Rectal smooth muscle tissue (tissue), 1 donor: ENCODE results near the gene TMEM115.

Source experiments
- H3K27ac ChIP-seq: one replicate; pipeline ENCODE4 v1.7.0; 2013; ENCODE audit warnings: low read depth, low read length, inconsistent platforms
- H3K27me3 ChIP-seq: one replicate; pipeline ENCODE4 v1.7.0; 2013; ENCODE audit warnings: low read length; ENCODE audit not compliant: control insufficient read depth, insufficient read depth
- H3K36me3 ChIP-seq: one replicate; pipeline ENCODE4 v1.7.0; 2013; ENCODE audit warnings: low read length; ENCODE audit not compliant: control insufficient read depth, insufficient read depth
- H3K4me1 ChIP-seq: one replicate; pipeline ENCODE4 v1.7.0; 2013; ENCODE audit warnings: low read length; ENCODE audit not compliant: control insufficient read depth, insufficient read depth
- H3K4me3 ChIP-seq: one replicate; pipeline ENCODE4 v1.7.0; 2013; ENCODE audit warnings: low read length
- H3K9ac ChIP-seq: one replicate; pipeline ENCODE4 v1.7.0; 2013; ENCODE audit warnings: low read length

The TMEM115 gene

GRCh38 chr3:50388720-50389413, 29.5 kb upstream of the TMEM115 start:
- H3K27ac ChIP-seq, result no peak overlapping the region
- H3K4me1 ChIP-seq, result no peaks in the 10 kb centered on the region
- no peaks in the 10 kb centered on the region for H3K36me3 ChIP-seq
- no peak overlapping the region for H3K9ac ChIP-seq
- H3K4me3 ChIP-seq, result no peak overlapping the region
- no peaks in the 10 kb centered on the region for H3K27me3 ChIP-seq

- H3K4me3 ChIP-seq, result no peak overlapping the region
- no peak overlapping the region for H3K9ac ChIP-seq
- H3K36me3 ChIP-seq, result no peaks in the 10 kb centered on the region
- no peak overlapping the region for H3K27ac ChIP-seq
- H3K27me3 ChIP-seq, result no peaks in the 10 kb centered on the region
- no peaks in the 10 kb centered on the region for H3K4me1 ChIP-seq
Observed at GRCh38 chr3:50388016-50388719, 28.8 kb upstream of the TMEM115 start.

- Histone ChIP-seq H3K4me1 (no peaks in the 10 kb centered on the region), H3K9ac (no peak overlapping the region), H3K4me3 (no peak overlapping the region), H3K27ac (no peak overlapping the region), H3K36me3 (no peaks in the 10 kb centered on the region), H3K27me3 (no peaks in the 10 kb centered on the region)
Observed at GRCh38 chr3:50385754-50386153, 26.4 kb upstream of the TMEM115 start.

- Histone ChIP-seq H3K4me3 (no peak overlapping the region), H3K27me3 (no peaks in the 10 kb centered on the region), H3K27ac (no peak overlapping the region), H3K36me3 (no peaks in the 10 kb centered on the region), H3K4me1 (no peaks in the 10 kb centered on the region), H3K9ac (no peak overlapping the region)
Observed at GRCh38 chr3:50383750-50384149, 24.4 kb upstream of the TMEM115 start.

GRCh38 chr3:50382722-50383121, 23.4 kb upstream of the TMEM115 start:
- Histone ChIP-seq H3K36me3 (no peaks in the 10 kb centered on the region), H3K4me3 (no peak overlapping the region), H3K27ac (no peak overlapping the region), H3K9ac (no peak overlapping the region), H3K4me1 (no peaks in the 10 kb centered on the region), H3K27me3 (no peaks in the 10 kb centered on the region)

- Histone ChIP-seq H3K4me3 (no peak overlapping the region), H3K36me3 (no peaks in the 10 kb centered on the region), H3K9ac (no peak overlapping the region), H3K27ac (no peak overlapping the region), H3K27me3 (no peaks in the 10 kb centered on the region), H3K4me1 (no peaks in the 10 kb centered on the region)
Observed at GRCh38 chr3:50381383-50381782, 22.1 kb upstream of the TMEM115 start.

- no peaks in the 10 kb centered on the region for H3K27me3 ChIP-seq
- H3K27ac ChIP-seq, result no peak overlapping the region
- H3K4me3 ChIP-seq, result no peak overlapping the region
- no peak overlapping the region for H3K9ac ChIP-seq
- H3K36me3 ChIP-seq, result no peaks in the 10 kb centered on the region
- no peaks in the 10 kb centered on the region for H3K4me1 ChIP-seq
Observed at GRCh38 chr3:50380405-50381085, 21.2 kb upstream of the TMEM115 start.

GRCh38 chr3:50378757-50379156, 19.4 kb upstream of the TMEM115 start:
- H3K27ac ChIP-seq, result no peak overlapping the region
- no peak overlapping the region for H3K4me3 ChIP-seq
- no peaks in the 10 kb centered on the region for H3K36me3 ChIP-seq
- H3K9ac ChIP-seq, result no peak overlapping the region
- H3K27me3 ChIP-seq, result no peaks in the 10 kb centered on the region
- H3K4me1 ChIP-seq, result no peaks in the 10 kb centered on the region

GRCh38 chr3:50378024-50378423, 18.7 kb upstream of the TMEM115 start:
- Histone ChIP-seq H3K9ac (no peak overlapping the region), H3K4me1 (no peaks in the 10 kb centered on the region), H3K27ac (no peak overlapping the region), H3K4me3 (no peak overlapping the region), H3K36me3 (no peaks in the 10 kb centered on the region), H3K27me3 (no peaks in the 10 kb centered on the region)

- no peaks in the 10 kb centered on the region for H3K36me3 ChIP-seq
- H3K9ac ChIP-seq, result no peak overlapping the region
Observed at GRCh38 chr3:50375258-50375931, 16.1 kb upstream of the TMEM115 start.

GRCh38 chr3:50374363-50375257, 15.3 kb upstream of the TMEM115 start:
- no peaks in the 10 kb centered on the region for H3K4me1 ChIP-seq
- no peak overlapping the region for H3K4me3 ChIP-seq
- H3K36me3 ChIP-seq, result no peaks in the 10 kb centered on the region
- H3K27me3 ChIP-seq, result peaks cover 1% of the 10 kb centered on the region
- no peak overlapping the region for H3K9ac ChIP-seq
- H3K27ac ChIP-seq, result no peak overlapping the region

More at GRCh38 chr3:50375258-50375931, 16.1 kb upstream of the TMEM115 start:
- no peaks in the 10 kb centered on the region for H3K4me1 ChIP-seq
- no peak overlapping the region for H3K4me3 ChIP-seq
- no peak overlapping the region for H3K27ac ChIP-seq
- no peaks in the 10 kb centered on the region for H3K27me3 ChIP-seq
